GM13976 (cell line): ENCODE measurements around the gene C16orf82.
"Not testable (repeated sequence)": the region's sequence is repeated elsewhere in the genome, so short reads cannot be mapped to it uniquely, and the experiment has no call there.

ENCODE experiments used
- DNase-seq: peaks from one replicate; pipeline ENCODE4 v3.0.0; 2012; ENCODE audit warnings: low spot score
- CTCF ChIP-seq: IDR thresholded peaks from 2 replicates; pipeline ENCODE4 v1.5.1; 2012; ENCODE audit warnings: borderline replicate concordance, mild to moderate bottlenecking; ENCODE audit not compliant: insufficient read depth; ENCODE audit errors: extremely low read depth, missing control alignments, control extremely low read depth
- in situ Hi-C: fragments of 300-500 bp; cut with MboI; formaldehyde crosslinking; loops from one replicate; pipeline ENCODE4 v1.12.0; 2022; ENCODE audit warnings: low sequenced_read_pairs, mixed read lengths, inconsistent platforms; ENCODE audit not compliant: unreplicated experiment

Gene C16orf82

GRCh38 chr16:27084307-27085028 is 17.7 kb downstream of the C16orf82 start:
- in situ Hi-C loops = no loop called here
- no peak for TF ChIP-seq CTCF
- DNase-seq = no peak

- in situ Hi-C loops = no loop called here
- no peak for DNase-seq
- no peak for TF ChIP-seq CTCF
These were observed 18.5 kb downstream of the C16orf82 start for GRCh38 chr16:27085182-27085581.

GRCh38 chr16:27086031-27086430 is 19.3 kb downstream of the C16orf82 start:
- DNase-seq, in situ Hi-C loops: not testable (repeated sequence)

GRCh38 chr16:27088216-27088615 is 21.5 kb downstream of the C16orf82 start:
- no peak for DNase-seq
- no peak for TF ChIP-seq CTCF
- in situ Hi-C loops = no loop called here

- in situ Hi-C loops = no loop called here
- DNase-seq = no peak
- no peak for TF ChIP-seq CTCF
These were observed 29.6 kb downstream of the C16orf82 start for GRCh38 chr16:27096375-27096774.

- no peak for DNase-seq
- in situ Hi-C loops = no loop called here
- TF ChIP-seq CTCF = no peak
These were observed 31.1 kb downstream of the C16orf82 start for GRCh38 chr16:27097800-27098230.

- no peak for DNase-seq
- no peak for TF ChIP-seq CTCF
- in situ Hi-C loops = no loop called here
These were observed 31.8 kb downstream of the C16orf82 start for GRCh38 chr16:27098366-27099049.
